H9 (cell line): ENCODE measurements around the gene DAB2IP. TPM values are rescaled to one million over a fixed set of nuclear protein-coding genes. Genes with fewer than 3 reads are reported as not detected.

Experiments
- DNase-seq: peaks from one replicate; pipeline ENCODE4 v3.0.0-alpha.2; 2017
- H2AFZ ChIP-seq: one replicate; pipeline ENCODE4 v1.6.1; 2013; ENCODE audit warnings: mild to moderate bottlenecking, low read length, control low read depth, moderate library complexity
- H2AK5ac ChIP-seq: 2 replicates; pipeline ENCODE4 v1.6.1; 2013; ENCODE audit warnings: low read length, control low read depth, mixed read lengths; ENCODE audit not compliant: insufficient read length
- H2BK120ac ChIP-seq: one replicate; pipeline ENCODE4 v1.6.1; 2013; ENCODE audit warnings: low read depth, mild to moderate bottlenecking, low read length, control low read depth, inconsistent platforms; ENCODE audit not compliant: poor library complexity, severe bottlenecking
- H2BK12ac ChIP-seq: 2 replicates; pipeline ENCODE4 v1.6.1; 2013; ENCODE audit warnings: low read length, control low read depth, mixed read lengths, low read depth; ENCODE audit not compliant: insufficient read length
- H2BK15ac ChIP-seq: 2 replicates; pipeline ENCODE4 v1.6.1; 2013; ENCODE audit warnings: low read depth, low read length, control low read depth
- H2BK20ac ChIP-seq: one replicate; pipeline ENCODE4 v1.6.1; 2013; ENCODE audit warnings: low read depth, mild to moderate bottlenecking, low read length, control low read depth, inconsistent platforms; ENCODE audit not compliant: poor library complexity, severe bottlenecking
- H2BK5ac ChIP-seq: 2 replicates; pipeline ENCODE4 v1.6.1; 2013; ENCODE audit warnings: low read length, control low read depth, mixed read lengths; ENCODE audit not compliant: insufficient read length
- H3K14ac ChIP-seq: 2 replicates; pipeline ENCODE4 v1.6.1; 2013; ENCODE audit warnings: low read length, control low read depth; ENCODE audit not compliant: insufficient read depth
- H3K18ac ChIP-seq: 2 replicates; pipeline ENCODE4 v1.6.1; 2013; ENCODE audit warnings: low read depth, mild to moderate bottlenecking, mixed read lengths, low read length, control low read depth; ENCODE audit not compliant: insufficient read length
- H3K23ac ChIP-seq: 2 replicates; pipeline ENCODE4 v1.6.1; 2013; ENCODE audit warnings: low read length, control low read depth, mixed read lengths, low read depth; ENCODE audit not compliant: insufficient read length
- H3K23me2 ChIP-seq: 2 replicates; pipeline ENCODE4 v1.6.1; 2013; ENCODE audit warnings: low read depth, mild to moderate bottlenecking, mixed read lengths, low read length, control low read depth; ENCODE audit not compliant: insufficient read length, poor library complexity, severe bottlenecking
- H3K27ac ChIP-seq: 2 replicates; pipeline ENCODE4 v1.5.1; 2013; ENCODE audit warnings: low read length, control low read depth, mixed read lengths, low read depth; ENCODE audit not compliant: insufficient read length
- H3K27me3 ChIP-seq: 2 replicates; pipeline ENCODE4 v1.6.1; 2013; ENCODE audit warnings: low read length, control low read depth, inconsistent platforms; ENCODE audit not compliant: insufficient read depth
- H3K4ac ChIP-seq: 2 replicates; pipeline ENCODE4 v1.6.1; 2013; ENCODE audit warnings: low read depth, mild to moderate bottlenecking, control low read depth, inconsistent platforms, low read length, moderate library complexity
- H3K4me1 ChIP-seq: 2 replicates; pipeline ENCODE4 v1.6.1; 2013; ENCODE audit warnings: low read length, control low read depth, inconsistent platforms; ENCODE audit not compliant: insufficient read depth
- H3K4me2 ChIP-seq: 2 replicates; pipeline ENCODE4 v1.6.1; 2013; ENCODE audit warnings: low read length, control low read depth, mixed read lengths; ENCODE audit not compliant: insufficient read length, insufficient read depth
- H3K56ac ChIP-seq: 2 replicates; pipeline ENCODE4 v1.6.1; 2013; ENCODE audit warnings: low read depth, mild to moderate bottlenecking, mixed read lengths, low read length, control low read depth; ENCODE audit not compliant: insufficient read length
- H3K79me1 ChIP-seq: 2 replicates; pipeline ENCODE4 v1.6.1; 2013; ENCODE audit warnings: low read depth, mild to moderate bottlenecking, moderate library complexity, low read length, control low read depth, inconsistent platforms; ENCODE audit not compliant: insufficient read depth, poor library complexity, severe bottlenecking
- H3K79me2 ChIP-seq: 2 replicates; pipeline ENCODE4 v1.6.1; 2013; ENCODE audit warnings: low read length, control low read depth, inconsistent platforms; ENCODE audit not compliant: insufficient read depth
- H3K9ac ChIP-seq: 2 replicates; pipeline ENCODE4 v1.6.1; 2013; ENCODE audit warnings: low read length, control low read depth, mixed read lengths; ENCODE audit not compliant: insufficient read length; ENCODE audit errors: extremely low read depth
- H3K9me3 ChIP-seq: one replicate; pipeline ENCODE4 v1.6.1; 2013; ENCODE audit warnings: low read depth, low read length, inconsistent platforms; ENCODE audit not compliant: control insufficient read depth
- H3T11ph ChIP-seq: one replicate; pipeline ENCODE4 v1.6.1; 2013; ENCODE audit warnings: mild to moderate bottlenecking, low read length, control low read depth, inconsistent platforms
- H4K20me1 ChIP-seq: one replicate; pipeline ENCODE4 v1.6.1; 2013; ENCODE audit not compliant: control insufficient read depth, insufficient read length, insufficient read depth
- H4K5ac ChIP-seq: 2 replicates; pipeline ENCODE4 v1.6.1; 2013; ENCODE audit warnings: low read depth, mild to moderate bottlenecking, mixed read lengths, low read length, control low read depth; ENCODE audit not compliant: insufficient read length
- H4K8ac ChIP-seq: replicated peaks from 2 replicates; pipeline ENCODE4 v1.6.1; 2013; ENCODE audit warnings: low read length, control low read depth, mixed read lengths, low read depth; ENCODE audit not compliant: insufficient read length
- H4K91ac ChIP-seq: 2 replicates; pipeline ENCODE4 v1.6.1; 2013; ENCODE audit warnings: low read depth, mild to moderate bottlenecking, moderate library complexity, mixed read lengths, low read length, control low read depth; ENCODE audit not compliant: insufficient read length
- H3K27ac Mint-ChIP-seq, 3 experiments: 2 replicates in 2 of 3; 3 replicates in 1 of 3; pipeline ENCODE4 v1.8.0; 2020 to 2021; ENCODE audit warnings: mixed read lengths in 3 of 3, mild to moderate bottlenecking in 1 of 3, moderate library complexity in 1 of 3
- H3K27me3 Mint-ChIP-seq: 2 replicates; pipeline ENCODE4 v1.8.0; 2021; ENCODE audit warnings: low read depth, mild to moderate bottlenecking, moderate library complexity, mixed read lengths
- H3K36me3 Mint-ChIP-seq, 3 experiments: 2 replicates in 2 of 3; 3 replicates in 1 of 3; pipeline ENCODE4 v1.8.0; 2020 to 2021; ENCODE audit warnings: low read depth in 3 of 3, mixed read lengths in 3 of 3; ENCODE audit not compliant: insufficient read depth in 1 of 3
- H3K4me1 Mint-ChIP-seq, 2 experiments: 2 replicates each; pipeline ENCODE4 v1.8.0; 2020; ENCODE audit warnings: mixed read lengths in 2 of 2
- H3K4me3 Mint-ChIP-seq, 2 experiments: 2 replicates in 1 of 2; 3 replicates in 1 of 2; pipeline ENCODE4 v1.8.0; 2020 to 2021; ENCODE audit warnings: mild to moderate bottlenecking in 2 of 2, mixed read lengths in 2 of 2, moderate library complexity in 1 of 2
- H3K9me3 Mint-ChIP-seq, 2 experiments: 2 replicates in 1 of 2; 3 replicates in 1 of 2; pipeline ENCODE4 v1.8.0; 2020; ENCODE audit warnings: mild to moderate bottlenecking in 2 of 2, mixed read lengths in 2 of 2, moderate library complexity in 1 of 2
- WGBS: extraction: QIAGEN DNeasy Blood & Tissue Kit; methylation state at CpG from one replicate; pipeline ENCODE4 v1.1.7; 2013; ENCODE audit warnings: missing lambda C conversion rate, low lambda C conversion rate, mixed read lengths; ENCODE audit not compliant: insufficient read length; ENCODE audit errors: extremely low coverage; 5-methylcytosine and 5-hydroxymethylcytosine counted together
- total RNA-seq: library from RNA; stranded (reverse); gene quantifications from 2 replicates; pipeline ENCODE4 v1.2.1, GENCODE V29; 2021
- TF ChIP-seq, protein P1 (sequence below): fragments of 200-600 bp; sonication (generic); conservative IDR thresholded peaks from 3 replicates; pipeline ENCODE4 v1.8.0; 2021; ENCODE audit warnings: antibody characterized with exemption, mild to moderate bottlenecking

The DAB2IP gene
- total RNA-seq, 1 experiment from 2014 or later, result 22.6 TPM

DNA sequence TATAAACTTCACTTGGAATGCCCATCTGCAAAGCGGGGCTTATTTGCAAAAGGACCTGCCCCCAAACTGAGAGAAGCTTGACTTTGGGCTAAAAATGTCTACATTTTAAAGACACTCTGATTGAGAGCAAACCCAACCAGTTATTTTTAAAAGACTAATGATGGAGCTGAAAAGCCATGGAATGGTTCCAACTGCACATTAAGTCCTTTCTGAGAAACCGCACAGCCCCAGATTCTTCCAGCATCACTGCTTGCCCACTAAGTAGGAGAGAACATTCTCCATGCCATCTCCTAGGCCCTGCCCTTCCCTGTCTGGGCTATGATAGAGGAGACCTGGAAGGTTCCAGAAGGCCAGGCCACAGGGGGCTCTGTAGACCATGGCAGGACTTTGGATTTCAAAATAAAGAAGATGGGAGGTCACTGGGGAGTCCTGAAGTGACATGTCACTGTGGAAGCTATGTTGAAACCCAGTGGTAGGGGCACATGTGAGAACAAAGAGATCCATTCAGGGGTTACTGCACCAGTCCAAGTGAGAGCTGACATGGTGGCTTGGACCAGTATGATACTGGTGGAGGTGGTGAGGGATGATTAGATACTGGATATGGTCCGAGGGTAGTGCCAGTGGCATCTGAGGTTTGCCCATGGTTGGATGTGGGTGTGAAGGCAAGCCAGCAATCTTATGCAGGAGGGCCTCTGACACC is 179.2 kb downstream of the DAB2IP start:
- H3K4me3 Mint-ChIP-seq, result no peak overlapping the region
- no CpG with 5 or more reads among the region's 3 CpGs for WGBS

More for the DNA sequence above, 179.2 kb downstream of the DAB2IP start:
- no peak overlapping the region for H3K18ac ChIP-seq
- H2BK20ac ChIP-seq, result no peak overlapping the region
- H2AFZ ChIP-seq, result no peak overlapping the region
- H3T11ph ChIP-seq, result no peak overlapping the region
- H2AK5ac ChIP-seq, result no peak overlapping the region
- no peaks in the 10 kb centered on the region for H3K36me3 Mint-ChIP-seq
- H2BK5ac ChIP-seq, result no peak overlapping the region
- no peak overlapping the region for H3K23ac ChIP-seq
- TF ChIP-seq, protein P1, sequence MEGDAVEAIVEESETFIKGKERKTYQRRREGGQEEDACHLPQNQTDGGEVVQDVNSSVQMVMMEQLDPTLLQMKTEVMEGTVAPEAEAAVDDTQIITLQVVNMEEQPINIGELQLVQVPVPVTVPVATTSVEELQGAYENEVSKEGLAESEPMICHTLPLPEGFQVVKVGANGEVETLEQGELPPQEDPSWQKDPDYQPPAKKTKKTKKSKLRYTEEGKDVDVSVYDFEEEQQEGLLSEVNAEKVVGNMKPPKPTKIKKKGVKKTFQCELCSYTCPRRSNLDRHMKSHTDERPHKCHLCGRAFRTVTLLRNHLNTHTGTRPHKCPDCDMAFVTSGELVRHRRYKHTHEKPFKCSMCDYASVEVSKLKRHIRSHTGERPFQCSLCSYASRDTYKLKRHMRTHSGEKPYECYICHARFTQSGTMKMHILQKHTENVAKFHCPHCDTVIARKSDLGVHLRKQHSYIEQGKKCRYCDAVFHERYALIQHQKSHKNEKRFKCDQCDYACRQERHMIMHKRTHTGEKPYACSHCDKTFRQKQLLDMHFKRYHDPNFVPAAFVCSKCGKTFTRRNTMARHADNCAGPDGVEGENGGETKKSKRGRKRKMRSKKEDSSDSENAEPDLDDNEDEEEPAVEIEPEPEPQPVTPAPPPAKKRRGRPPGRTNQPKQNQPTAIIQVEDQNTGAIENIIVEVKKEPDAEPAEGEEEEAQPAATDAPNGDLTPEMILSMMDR, result no peak
- no peak overlapping the region for H4K8ac ChIP-seq
- no peak overlapping the region for H3K4ac ChIP-seq
- no peak overlapping the region for H3K14ac ChIP-seq
- H3K9me3 ChIP-seq, result no peaks in the 10 kb centered on the region
- no peak overlapping the region for H2BK12ac ChIP-seq
- H4K20me1 ChIP-seq, result no peaks in the 10 kb centered on the region
- H3K4me1 Mint-ChIP-seq, result peaks cover 5 to 10% of the 10 kb centered on the region in 2 experiments; a peak in 3 of 4 replicates
- no peaks in the 10 kb centered on the region for H3K27me3 ChIP-seq
- no peak overlapping the region for H4K5ac ChIP-seq
- no peaks in the 10 kb centered on the region for H3K79me2 ChIP-seq
- no peaks in the 10 kb centered on the region; a peak in 1 of 5 replicates for H3K9me3 Mint-ChIP-seq
- H3K9ac ChIP-seq, result no peak overlapping the region
- no peak overlapping the region for H3K56ac ChIP-seq
- H3K79me1 ChIP-seq, result no peaks in the 10 kb centered on the region
- H4K91ac ChIP-seq, result no peak overlapping the region
- H3K27ac ChIP-seq, result no peak overlapping the region
- H3K4me2 ChIP-seq, result no peak overlapping the region
- no peak overlapping the region for H2BK120ac ChIP-seq
- no peaks in the 10 kb centered on the region for H3K23me2 ChIP-seq
- H3K27me3 Mint-ChIP-seq, result peaks cover 5% of the 10 kb centered on the region
- no peaks in the 10 kb centered on the region for H3K4me1 ChIP-seq
- no peak overlapping the region for H3K27ac Mint-ChIP-seq
- no peak for DNase-seq
- H2BK15ac ChIP-seq, result no peak overlapping the region
